NCI-H2171 (cell line): ENCODE data around the gene SLC41A1.

ENCODE experiments used
- DNase-seq: peaks from one replicate; lab custom pipeline; 2025; lab: John Stamatoyannopoulos, UW

The SLC41A1 gene

GRCh38 chr1:205751036-205751651 is 61.9 kb downstream of the SLC41A1 start:
- peak; percentile 19 for DNase-seq

- peak; percentile 98 for DNase-seq
Measured at GRCh38 chr1:205750138-205751035, 62.6 kb downstream of the SLC41A1 start, which contains the start of gene NUCKS1. Gene NUCKS1 (minus strand): TSS chr1:205750182. CDS start chr1:205749973, 209 bp downstream.

- DNase-seq = peak; percentile 89
Measured at GRCh38 chr1:205749234-205750137, 63.5 kb downstream of the SLC41A1 start.

GRCh38 chr1:205748403-205749233 is 64.4 kb downstream of the SLC41A1 start:
- peak; percentile 13 for DNase-seq

- no peak for DNase-seq
Measured at GRCh38 chr1:205746757-205747412, 66.1 kb downstream of the SLC41A1 start.

GRCh38 chr1:205744403-205744802 is 68.6 kb downstream of the SLC41A1 start:
- DNase-seq = no peak

GRCh38 chr1:205743977-205744376 is 69.0 kb downstream of the SLC41A1 start:
- no peak for DNase-seq

- no peak for DNase-seq
Measured at GRCh38 chr1:205741681-205742080, 71.3 kb downstream of the SLC41A1 start.

GRCh38 chr1:205739348-205740160 is 73.4 kb downstream of the SLC41A1 start:
- DNase-seq = no peak
